ENCODE results near the gene FAM170B.

FAM170B gene

DNA sequence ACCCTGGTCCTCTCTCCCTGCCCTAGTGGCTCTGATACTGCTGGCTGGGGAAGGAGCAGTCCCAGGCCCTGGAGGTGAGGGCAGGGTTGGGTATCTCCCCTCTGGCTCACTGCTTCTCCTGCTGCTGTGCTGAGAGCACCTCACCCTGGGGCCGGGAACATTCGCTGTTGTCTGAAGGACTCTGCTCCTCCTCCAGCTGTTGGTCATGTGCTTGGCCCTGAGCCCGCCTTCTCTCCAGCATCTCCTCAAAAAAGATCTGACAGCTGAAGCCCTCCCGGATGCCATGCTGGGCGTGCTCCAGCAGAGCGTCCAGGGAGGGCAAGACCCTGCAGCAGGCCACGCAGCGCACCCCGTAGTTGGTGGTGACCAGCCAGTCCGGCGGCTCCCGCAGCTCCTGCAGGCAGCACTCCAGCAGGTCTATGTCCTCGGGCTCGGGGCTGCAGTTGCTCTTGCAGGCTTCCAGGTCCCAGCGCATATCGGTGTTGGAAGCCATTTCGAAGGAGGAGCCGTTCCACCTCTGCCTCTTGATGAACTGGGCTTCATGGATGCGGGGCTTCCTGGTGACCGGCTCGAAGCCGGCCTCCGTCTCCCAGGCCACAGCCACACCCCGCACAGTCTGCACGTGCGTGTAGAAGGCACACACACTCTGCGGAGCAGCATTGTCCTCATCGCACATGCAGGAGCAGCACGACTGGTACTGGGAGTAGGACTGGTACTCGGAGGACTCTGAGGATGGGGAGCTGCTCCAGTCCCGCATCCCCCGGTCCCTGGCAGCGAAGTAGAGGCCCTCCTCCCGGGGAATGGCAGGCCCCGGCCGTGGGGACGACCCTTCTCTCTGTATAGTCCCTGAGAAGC, 2.1 kb downstream of the FAM170B start:
- Histone ChIP-seq H3K9ac (ENCODE audit: insufficient read length) (no peak overlapping the region), H3K36me3 (ENCODE audit: insufficient read depth, low read length) (no peaks in the 10 kb centered on the region), H3K9me3 (ENCODE audit: low read depth, low read length) (no peaks in the 10 kb centered on the region), H3K4me3 (no peak overlapping the region), H3K27ac (no peak overlapping the region)
- TF ChIP-seq FOXP2 (optimal IDR thresholded peaks at IDR 0.05; ENCODE audit: control extremely low read depth, extremely low read length, insufficient read depth): no peak
- TF ChIP-seq EZH2 (IDR thresholded peaks at IDR 0.05): no peak
- TF ChIP-seq POLR2AphosphoS5 (IDR thresholded peaks at IDR 0.05; ENCODE audit: borderline replicate concordance, low read depth, low read length): no peak
- DNase-seq (ENCODE audit: low read depth, low spot score): no peak

DNA sequence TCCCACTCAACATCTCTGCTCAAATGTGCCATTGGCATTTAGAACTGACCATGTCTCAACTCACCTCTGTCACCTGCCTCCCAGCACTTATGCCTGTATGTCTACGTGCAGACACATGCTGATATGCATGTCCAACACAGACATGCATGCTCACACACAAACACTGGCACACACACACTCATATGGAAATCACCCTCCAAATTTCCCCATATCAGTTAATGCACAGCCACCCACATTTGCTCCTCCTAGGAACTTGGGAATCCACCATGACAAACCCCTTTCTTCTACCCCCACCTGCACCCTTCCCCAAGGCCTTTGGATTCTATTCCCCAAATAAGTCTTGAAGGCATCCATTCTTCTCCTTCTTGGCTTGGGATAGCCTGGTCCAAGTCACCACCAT, 4.4 kb downstream of the FAM170B start:
- Histone ChIP-seq H3K36me3 (ENCODE audit: insufficient read depth, low read length) (no peaks in the 10 kb centered on the region), H3K9me3 (ENCODE audit: low read depth, low read length) (no peaks in the 10 kb centered on the region), H3K9ac (ENCODE audit: insufficient read length) (no peak overlapping the region), H3K4me3 (no peak overlapping the region), H3K27ac (no peak overlapping the region)
- TF ChIP-seq FOXP2 (optimal IDR thresholded peaks at IDR 0.05; ENCODE audit: control extremely low read depth, extremely low read length, insufficient read depth): no peak
- no peak for TF ChIP-seq POLR2AphosphoS5 (IDR thresholded peaks at IDR 0.05; ENCODE audit: borderline replicate concordance, low read depth, low read length)
- no peak for TF ChIP-seq EZH2 (IDR thresholded peaks at IDR 0.05)
- no peak for DNase-seq (ENCODE audit: low read depth, low spot score)

DNA sequence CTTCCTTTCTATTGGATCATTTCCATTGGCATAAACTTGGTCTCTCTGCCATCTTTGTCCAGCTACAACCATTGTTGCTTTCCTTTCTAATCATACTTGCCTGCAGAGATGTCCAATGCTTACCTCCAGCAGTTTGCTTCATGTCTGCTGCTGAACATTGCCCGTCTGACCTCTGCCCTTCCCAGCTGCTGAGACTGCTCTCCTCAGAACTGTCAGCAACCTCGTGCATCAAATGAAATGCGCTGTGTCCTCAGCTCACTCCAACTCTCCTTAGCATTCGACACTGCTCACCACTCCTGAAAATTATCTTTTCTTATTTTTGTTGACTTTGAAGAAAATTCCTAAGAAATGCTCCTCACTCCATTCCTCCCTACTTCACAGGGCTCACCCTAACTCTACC, 5.0 kb downstream of the FAM170B start:
- no peak overlapping the region for H3K4me3 ChIP-seq
- H3K9me3 ChIP-seq (ENCODE audit: low read depth, low read length): no peaks in the 10 kb centered on the region
- no peak for TF ChIP-seq EZH2 (IDR thresholded peaks at IDR 0.05)
- TF ChIP-seq FOXP2 (optimal IDR thresholded peaks at IDR 0.05; ENCODE audit: control extremely low read depth, extremely low read length, insufficient read depth): no peak
- TF ChIP-seq POLR2AphosphoS5 (IDR thresholded peaks at IDR 0.05; ENCODE audit: borderline replicate concordance, low read depth, low read length): no peak
- no peaks in the 10 kb centered on the region for H3K36me3 ChIP-seq (ENCODE audit: insufficient read depth, low read length)
- no peak for DNase-seq (ENCODE audit: low read depth, low spot score)
- no peak overlapping the region for H3K27ac ChIP-seq
- H3K9ac ChIP-seq (ENCODE audit: insufficient read length): no peak overlapping the region

GRCh38 chr10:49123981-49124950, 9.6 kb downstream of the FAM170B start:
- H3K27ac ChIP-seq: no peak overlapping the region
- no peak overlapping the region for H3K9ac ChIP-seq (ENCODE audit: insufficient read length)
- no peak overlapping the region for H3K4me3 ChIP-seq
- no peaks in the 10 kb centered on the region for H3K9me3 ChIP-seq (ENCODE audit: low read depth, low read length)
- DNase-seq (ENCODE audit: low read depth, low spot score): no peak
- TF ChIP-seq EZH2 (IDR thresholded peaks at IDR 0.05): no peak
- TF ChIP-seq FOXP2 (optimal IDR thresholded peaks at IDR 0.05; ENCODE audit: control extremely low read depth, extremely low read length, insufficient read depth): no peak
- TF ChIP-seq POLR2AphosphoS5 (IDR thresholded peaks at IDR 0.05; ENCODE audit: borderline replicate concordance, low read depth, low read length): no peak
- no peaks in the 10 kb centered on the region for H3K36me3 ChIP-seq (ENCODE audit: insufficient read depth, low read length)

- Histone ChIP-seq H3K9ac (ENCODE audit: insufficient read length) (no peak overlapping the region), H3K4me3 (no peak overlapping the region), H3K36me3 (ENCODE audit: insufficient read depth, low read length) (no peaks in the 10 kb centered on the region), H3K27ac (no peak overlapping the region), H3K9me3 (ENCODE audit: low read depth, low read length) (no peaks in the 10 kb centered on the region)
- TF ChIP-seq EZH2 (IDR thresholded peaks at IDR 0.05): no peak
- no peak for TF ChIP-seq FOXP2 (optimal IDR thresholded peaks at IDR 0.05; ENCODE audit: control extremely low read depth, extremely low read length, insufficient read depth)
- no peak for TF ChIP-seq POLR2AphosphoS5 (IDR thresholded peaks at IDR 0.05; ENCODE audit: borderline replicate concordance, low read depth, low read length)
- DNase-seq (ENCODE audit: low read depth, low spot score): no peak
Observed at GRCh38 chr10:49120911-49121310, 12.9 kb downstream of the FAM170B start.

- H3K9me3 ChIP-seq (ENCODE audit: low read depth, low read length): no peaks in the 10 kb centered on the region
- H3K4me3 ChIP-seq: no peak overlapping the region
- no peaks in the 10 kb centered on the region for H3K36me3 ChIP-seq (ENCODE audit: insufficient read depth, low read length)
- H3K27ac ChIP-seq: no peak overlapping the region
- DNase-seq (ENCODE audit: low read depth, low spot score): no peak
- no peak for TF ChIP-seq FOXP2 (optimal IDR thresholded peaks at IDR 0.05; ENCODE audit: control extremely low read depth, extremely low read length, insufficient read depth)
- no peak for TF ChIP-seq POLR2AphosphoS5 (IDR thresholded peaks at IDR 0.05; ENCODE audit: borderline replicate concordance, low read depth, low read length)
- TF ChIP-seq EZH2 (IDR thresholded peaks at IDR 0.05): no peak
- no peak overlapping the region for H3K9ac ChIP-seq (ENCODE audit: insufficient read length)
Observed at GRCh38 chr10:49119746-49120145, 14.1 kb downstream of the FAM170B start.

- Histone ChIP-seq H3K9ac (ENCODE audit: insufficient read length) (no peak overlapping the region), H3K4me3 (no peak overlapping the region), H3K9me3 (ENCODE audit: low read depth, low read length) (no peaks in the 10 kb centered on the region), H3K27ac (no peak overlapping the region), H3K36me3 (ENCODE audit: insufficient read depth, low read length) (no peaks in the 10 kb centered on the region)
- no peak for DNase-seq (ENCODE audit: low read depth, low spot score)
- TF ChIP-seq EZH2 (IDR thresholded peaks at IDR 0.05) (no peak), POLR2AphosphoS5 (IDR thresholded peaks at IDR 0.05; ENCODE audit: borderline replicate concordance, low read depth, low read length) (no peak), FOXP2 (optimal IDR thresholded peaks at IDR 0.05; ENCODE audit: control extremely low read depth, extremely low read length, insufficient read depth) (no peak)
Observed at GRCh38 chr10:49118430-49119074, 15.3 kb downstream of the FAM170B start.
